HFFc6 (cell line): ENCODE data around the gene ARIH2. TPM values are rescaled to one million over a fixed set of nuclear protein-coding genes. Genes with fewer than 3 reads are reported as not detected.

Experiments
- DNase-seq: peaks from one replicate; pipeline ENCODE4 v3.0.0-alpha.2; 2018
- H3K27ac Mint-ChIP-seq: 2 replicates; pipeline ENCODE4 v1.8.0; 2020; ENCODE audit warnings: mild to moderate bottlenecking, mixed read lengths
- H3K27me3 Mint-ChIP-seq: 2 replicates; pipeline ENCODE4 v1.8.0; 2021; ENCODE audit warnings: mild to moderate bottlenecking, moderate library complexity, mixed read lengths; ENCODE audit not compliant: insufficient read depth
- H3K36me3 Mint-ChIP-seq: 2 replicates; pipeline ENCODE4 v1.8.0; 2021; ENCODE audit warnings: low read depth, mixed read lengths
- H3K4me1 Mint-ChIP-seq: 2 replicates; pipeline ENCODE4 v1.8.0; 2020; ENCODE audit warnings: low read depth, mixed read lengths
- H3K4me3 Mint-ChIP-seq: 2 replicates; pipeline ENCODE4 v1.8.0; 2020; ENCODE audit warnings: mild to moderate bottlenecking, moderate library complexity, mixed read lengths
- H3K9me3 Mint-ChIP-seq: 2 replicates; pipeline ENCODE4 v1.8.0; 2020; ENCODE audit warnings: mild to moderate bottlenecking, mixed read lengths
- CTCF ChIP-seq: fragments of 200-600 bp; sonication (generic); IDR thresholded peaks from 2 replicates; pipeline ENCODE4 v1.5.0; 2021; ENCODE audit warnings: antibody characterized with exemption, mild to moderate bottlenecking
- total RNA-seq, 6 experiments: library from RNA; stranded (reverse); fragmentation: NEBNext Ultra II Directional; extraction: Animal tissue kit (Norgen Biotek cat#: 25700); gene quantifications; 2 replicates in 1 of 6; 3 replicates in 5 of 6; pipeline ENCODE4 v1.2.3, GENCODE V29; 2021

ARIH2 gene
- total RNA-seq, 6 experiments from 2014 or later: 60.0 to 71.6 (median 68.3) TPM

GRCh38 chr3:49009396-49009795 is 90.8 kb downstream of the ARIH2 start:
- H3K9me3 Mint-ChIP-seq: no peaks in the 10 kb centered on the region
- DNase-seq: no peak
- H3K36me3 Mint-ChIP-seq: peaks cover 12% of the 10 kb centered on the region; the same call in 1 of the 2 replicates
- H3K4me3 Mint-ChIP-seq: peak overlapping the region; percentile 98; the same call in 1 of the 2 replicates
- peaks cover 28% of the 10 kb centered on the region for H3K4me1 Mint-ChIP-seq
- TF ChIP-seq CTCF: no peak
- peaks cover 4% of the 10 kb centered on the region for H3K27me3 Mint-ChIP-seq
- peak overlapping the region; percentile 33; the same call in 1 of the 2 replicates for H3K27ac Mint-ChIP-seq

- no peak for DNase-seq
- H3K36me3 Mint-ChIP-seq: peaks cover 27% of the 10 kb centered on the region
- no peak overlapping the region for H3K4me3 Mint-ChIP-seq
These were observed 93.9 kb downstream of the ARIH2 start for GRCh38 chr3:49012441-49013017.

GRCh38 chr3:49013113-49013737 is 94.6 kb downstream of the ARIH2 start:
- Mint-ChIP-seq H3K9me3 (no peaks in the 10 kb centered on the region), H3K36me3 (peaks cover 27% of the 10 kb centered on the region), H3K4me3 (no peak overlapping the region), H3K27me3 (peaks cover 4% of the 10 kb centered on the region; the same call in 1 of the 2 replicates), H3K27ac (no peak overlapping the region), H3K4me1 (peaks cover 29% of the 10 kb centered on the region)
- no peak for DNase-seq
- TF ChIP-seq CTCF: no peak

More at GRCh38 chr3:49012441-49013017, 93.9 kb downstream of the ARIH2 start:
- H3K27me3 Mint-ChIP-seq: peaks cover 7% of the 10 kb centered on the region
- peaks cover 33% of the 10 kb centered on the region for H3K4me1 Mint-ChIP-seq
- no peak overlapping the region for H3K27ac Mint-ChIP-seq
- no peaks in the 10 kb centered on the region for H3K9me3 Mint-ChIP-seq
- no peak for TF ChIP-seq CTCF

DNA sequence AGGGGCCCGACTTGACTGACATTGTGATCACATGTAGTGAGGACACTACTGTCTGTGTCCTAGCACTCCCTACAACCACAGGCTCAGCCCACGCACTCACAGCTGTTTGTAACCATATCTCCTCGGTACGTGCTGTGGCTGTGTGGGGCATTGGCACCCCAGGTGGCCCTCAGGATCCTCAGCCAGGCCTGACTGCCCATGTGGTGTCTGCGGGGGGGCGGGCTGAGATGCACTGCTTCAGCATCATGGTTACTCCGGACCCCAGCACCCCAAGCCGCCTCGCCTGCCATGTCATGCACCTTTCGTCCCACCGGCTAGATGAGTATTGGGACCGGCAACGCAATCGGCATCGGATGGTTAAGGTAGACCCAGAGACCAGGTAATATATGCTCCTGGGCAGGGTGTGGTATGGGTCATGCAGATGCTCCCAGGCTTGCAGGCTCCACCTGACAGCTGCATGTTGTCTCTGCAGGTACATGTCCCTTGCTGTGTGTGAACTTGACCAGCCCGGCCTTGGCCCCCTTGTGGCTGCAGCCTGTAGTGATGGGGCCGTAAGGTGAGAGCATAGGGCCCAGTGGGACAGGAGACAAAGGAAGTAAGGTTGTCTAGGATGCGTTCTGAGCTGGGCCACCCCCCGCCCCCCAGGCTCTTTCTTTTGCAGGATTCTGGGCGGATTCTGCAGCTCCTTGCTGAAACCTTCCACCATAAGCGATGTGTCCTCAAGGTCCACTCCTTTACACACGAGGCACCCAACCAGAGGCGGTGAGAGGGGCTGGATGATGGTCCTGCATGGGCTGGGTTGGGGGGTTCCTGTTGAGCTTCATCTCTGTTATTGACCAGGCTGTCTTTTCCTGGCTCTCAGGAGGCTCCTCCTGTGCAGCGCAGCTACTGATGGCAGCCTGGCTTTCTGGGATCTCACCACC is 95.4 kb downstream of the ARIH2 start:
- Mint-ChIP-seq H3K27ac (no peak overlapping the region), H3K27me3 (peaks cover 4% of the 10 kb centered on the region; the same call in 1 of the 2 replicates), H3K36me3 (peaks cover 27% of the 10 kb centered on the region), H3K4me1 (peaks cover 23% of the 10 kb centered on the region), H3K9me3 (no peaks in the 10 kb centered on the region), H3K4me3 (no peak overlapping the region)
- no peak for DNase-seq
- TF ChIP-seq CTCF: peak; percentile 82

DNA sequence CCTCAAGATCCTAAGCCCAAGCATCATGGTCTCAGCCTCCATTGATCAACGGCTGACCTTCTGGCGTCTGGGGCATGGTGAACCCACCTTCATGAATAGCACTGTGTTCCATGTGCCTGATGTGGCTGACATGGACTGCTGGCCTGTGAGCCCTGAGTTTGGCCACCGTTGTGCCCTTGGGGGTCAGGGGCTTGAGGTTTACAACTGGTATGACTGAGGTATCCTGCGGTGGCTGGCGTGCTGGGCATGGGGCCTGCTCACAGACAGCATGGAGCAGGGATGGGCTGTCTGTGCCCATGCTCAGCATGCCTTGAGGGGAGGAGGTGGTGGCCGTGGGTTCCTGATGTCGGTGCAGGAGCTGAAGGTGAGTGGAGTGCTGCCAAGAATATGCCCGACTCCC is 96.4 kb downstream of the ARIH2 start:
- Mint-ChIP-seq H3K4me3 (no peak overlapping the region), H3K27me3 (peaks cover 4% of the 10 kb centered on the region; the same call in 1 of the 2 replicates), H3K4me1 (peaks cover 23% of the 10 kb centered on the region; the same call in 1 of the 2 replicates), H3K36me3 (peaks cover 23% of the 10 kb centered on the region), H3K27ac (peak overlapping the region; percentile 43; the same call in 1 of the 2 replicates), H3K9me3 (no peaks in the 10 kb centered on the region)
- TF ChIP-seq CTCF: no peak
- no peak for DNase-seq
